ENCODE measurements around the gene DIRAS1.
"Not testable (repeated sequence)": the region's sequence is repeated elsewhere in the genome, so short reads cannot be mapped to it uniquely, and the experiment has no call there.

The DIRAS1 gene

GRCh38 chr19:2703691-2704216, 17.4 kb downstream of the DIRAS1 start:
- no peak for DNase-seq

GRCh38 chr19:2703077-2703437, 18.1 kb downstream of the DIRAS1 start:
- no peak for DNase-seq

GRCh38 chr19:2702170-2703076, 18.7 kb downstream of the DIRAS1 start, which contains the start of gene GNG7:
Gene GNG7, minus strand, starts transcription at chr19:2702694. Its CDS starts 182,006 bp downstream, at chr19:2520688.
- DNase-seq, result peak; percentile 70

GRCh38 chr19:2701361-2702169, 19.6 kb downstream of the DIRAS1 start:
- DNase-seq, result no peak

GRCh38 chr19:2700660-2701360, 20.4 kb downstream of the DIRAS1 start:
- no peak for DNase-seq

- DNase-seq, result no peak
Observed at GRCh38 chr19:2699413-2700140, 21.6 kb downstream of the DIRAS1 start.

- DNase-seq, result no peak
Observed at GRCh38 chr19:2694196-2694595, 27.0 kb downstream of the DIRAS1 start.

- DNase-seq, result no peak
Observed at GRCh38 chr19:2693492-2694160, 27.5 kb downstream of the DIRAS1 start.

- no peak for DNase-seq
Observed at GRCh38 chr19:2691951-2692350, 29.2 kb downstream of the DIRAS1 start.

- DNase-seq, result no peak
Observed at GRCh38 chr19:2690856-2691255, 30.3 kb downstream of the DIRAS1 start.

- no peak for DNase-seq
Observed at GRCh38 chr19:2686360-2686759, 34.8 kb downstream of the DIRAS1 start.

GRCh38 chr19:2685204-2685704, 35.9 kb downstream of the DIRAS1 start:
- no peak for DNase-seq

- no peak for DNase-seq
Observed at GRCh38 chr19:2683430-2684003, 37.7 kb downstream of the DIRAS1 start.

- no peak for DNase-seq
Observed at GRCh38 chr19:2680808-2681207, 40.4 kb downstream of the DIRAS1 start.

- no peak for DNase-seq
Observed at GRCh38 chr19:2679439-2679838, 41.7 kb downstream of the DIRAS1 start.

- not testable (repeated sequence) for DNase-seq
Observed at GRCh38 chr19:2678948-2679347, 42.2 kb downstream of the DIRAS1 start.

GRCh38 chr19:2678044-2678671, 43.0 kb downstream of the DIRAS1 start:
- no peak for DNase-seq

- DNase-seq, result no peak
Observed at GRCh38 chr19:2676823-2677222, 44.3 kb downstream of the DIRAS1 start.

GRCh38 chr19:2675892-2676291, 45.3 kb downstream of the DIRAS1 start:
- DNase-seq, result no peak

GRCh38 chr19:2670217-2670616, 51.0 kb downstream of the DIRAS1 start:
- DNase-seq, result no peak
